Psoas muscle (tissue), 8 donors: ENCODE measurements around the gene CACYBP. TPM values are rescaled to one million over a fixed set of nuclear protein-coding genes. Genes with fewer than 3 reads are reported as not detected.

Experiments
- ATAC-seq, 4 donors: fragments of 200-7000 bp; cut with Tn5 transposase; one replicate each; pipeline ENCODE4 v1.9.1; 2020; ENCODE audit warnings: moderate library complexity in 3 of 4, mild to moderate bottlenecking in 2 of 4
- DNase-seq, 2 donors: peaks; one replicate each; pipeline ENCODE4 v3.0.0-alpha.2; 2020
- H3K27ac ChIP-seq: fragments of 200-600 bp; one replicate; pipeline ENCODE4 v1.8.0; 2022
- H3K27me3 ChIP-seq, 3 donors: fragments of 200-600 bp in 1 of 3; one replicate each; pipeline versions ENCODE4 v1.6.1 to v1.8.0; 2013 to 2022; ENCODE audit warnings: low read length in 2 of 3, mild to moderate bottlenecking in 2 of 3, moderate library complexity in 1 of 3; ENCODE audit not compliant: insufficient read depth in 3 of 3
- H3K36me3 ChIP-seq, 2 donors: fragments of 200-600 bp in 1 of 2; one replicate each; pipeline versions ENCODE4 v1.6.1 to v1.8.0; 2013 to 2022; ENCODE audit warnings: low read depth in 1 of 2, mild to moderate bottlenecking in 1 of 2, moderate library complexity in 1 of 2; ENCODE audit not compliant: insufficient read depth in 1 of 2
- H3K4me1 ChIP-seq: fragments of 200-600 bp; one replicate; pipeline ENCODE4 v1.8.0; 2022
- H3K4me3 ChIP-seq: fragments of 200-600 bp; one replicate; pipeline ENCODE4 v1.8.0; 2022; ENCODE audit warnings: mild to moderate bottlenecking
- H3K9me3 ChIP-seq: fragments of 200-600 bp; one replicate; pipeline ENCODE4 v1.8.0; 2022
- CTCF ChIP-seq: fragments of 200-600 bp; IDR thresholded peaks from one replicate; pipeline ENCODE4 v1.8.0; 2022; ENCODE audit warnings: antibody characterized with exemption
- WGBS, 3 donors: extraction: QIAGEN DNeasy Blood & Tissue Kit; methylation state at CpG; one replicate each; pipeline versions ENCODE4 v1.1.6 to v1.1.7; 2013; 5-methylcytosine and 5-hydroxymethylcytosine counted together
- intact Hi-C, 2 donors: fragments of 100-400 bp; cut with DNase I; formaldehyde crosslinking; loops; one replicate each; pipeline versions ENCODE4 v1.11.0 to v1.14.2; 2022
- long read RNA-seq, 2 donors: library from polyadenylated mRNA; unstranded; transcript quantifications; one replicate each; pipeline ENCODE4 v2.0.0, GENCODE V29; 2021
- polyA plus RNA-seq, 3 donors: library from polyadenylated mRNA; stranded (reverse); fragments of 200-250 nt; gene quantifications; one replicate each; pipeline ENCODE4 v1.2.3, GENCODE V29; 2013
- total RNA-seq, 4 donors: library from RNA; stranded (reverse); fragmentation: NEBNext Ultra II Directional in 2 of 4; extraction: Animal tissue kit (Norgen Biotek cat#: 25700) in 2 of 4; gene quantifications; one replicate each; pipeline versions ENCODE4 v1.2.1 to v1.2.4, GENCODE V29; 2021 to 2023
- donor health status: healthy with polysubstance abuse.
- donor health status: DM: no; HTN: no; CAD: no; lungs with moderate emphysema.
- donor health status: Bipolar disorder and iron deficiency.
- donor health status: healthy.
- donor health status: DM: yes; HTN: yes; CAD: no.
- donor health status: DM: no; HTN: no; CAD: no.
- donor health status: DM: no; HTN: no; CAD: no.
- donor health status: DM: yes; HTN: yes; CAD: no.

The CACYBP gene
- total RNA-seq (100 to 1,000 TPM in 1 of 4 donors, 10 to 100 TPM in 3; 69.4 to 113 (median 77.2) TPM), polyA plus RNA-seq (100 to 1,000 TPM in 2 of 3 donors, 10 to 100 TPM in 1; 94.3 to 260 (median 156) TPM)
- long read RNA-seq, donor 1, transcript CACYBP-201 (6 exons, 2,766 nt), result major isoform, 46 of 51 reads
- long read RNA-seq, donor 1, partial matches to known transcripts, result 0 of 51 reads
- long read RNA-seq, donor 1, other reads (novel, unspliced or antisense), result 3 of 51 reads
- long read RNA-seq, donor 2, transcript CACYBP-201 (6 exons, 2,766 nt), result major isoform, 114 of 123 reads
- long read RNA-seq, donor 2, partial matches to known transcripts, result 2 of 123 reads
- long read RNA-seq, donor 2, other reads (novel, unspliced or antisense), result 4 of 123 reads

GRCh38 chr1:174999936-175000696, at the start of gene CACYBP:
TSS of gene CACYBP (plus strand) at chr1:174999947. CDS start at chr1:175000181, 234 bp downstream.
- Histone ChIP-seq H3K27me3 (no peaks in the 10 kb centered on the region), H3K4me3 (peak within 1 kb of the TSS; percentile 89), H3K9me3 (no peaks in the 10 kb centered on the region), H3K36me3 (peaks cover 0 to 9% of the 10 kb centered on the region in 2 donors), H3K27ac (peak within 1 kb of the TSS; percentile 97), H3K4me1 (peaks cover 28% of the 10 kb centered on the region)
- 0 to 1% (median 0%) methylated on average over 50 to 71 of the region's 71 CpGs for WGBS, 3 donors
- ATAC-seq (peak in 3 of 4 donors; percentile 17 to 28 (median 26)), DNase-seq (peak in 1 of 2 donors; percentile 55)
- no peak for TF ChIP-seq CTCF
- intact Hi-C loops, result loop anchor here in 1 of 2 donors (5.0 kb wide), 1 partner anchor 228 kb away; no protein-coding TSS in a partner anchor

GRCh38 chr1:174953285-174954072, 46.3 kb upstream of the CACYBP start:
- TF ChIP-seq CTCF, result no peak
- no peak for ATAC-seq
- WGBS, 3 donors, result 53 to 58% (median 57%) methylated on average over 11 of the region's 11 CpGs
- no peak for DNase-seq
- H3K4me3 ChIP-seq, result no peak overlapping the region
- no peak overlapping the region for H3K27ac ChIP-seq
- intact Hi-C loops, result no loop called here
- H3K9me3 ChIP-seq, result no peaks in the 10 kb centered on the region
- no peaks in the 10 kb centered on the region for H3K36me3 ChIP-seq
- H3K27me3 ChIP-seq, result no peaks in the 10 kb centered on the region
- no peaks in the 10 kb centered on the region for H3K4me1 ChIP-seq

GRCh38 chr1:174954073-174954460, 45.7 kb upstream of the CACYBP start:
- ATAC-seq, result no peak

More at GRCh38 chr1:174954073-174954460, 45.7 kb upstream of the CACYBP start:
- no peak overlapping the region for H3K27ac ChIP-seq
- H3K4me1 ChIP-seq, result no peaks in the 10 kb centered on the region
- no peaks in the 10 kb centered on the region for H3K27me3 ChIP-seq
- H3K4me3 ChIP-seq, result no peak overlapping the region
- TF ChIP-seq CTCF, result no peak
- intact Hi-C loops, result no loop called here
- no peaks in the 10 kb centered on the region for H3K36me3 ChIP-seq
- DNase-seq, result no peak
- no peaks in the 10 kb centered on the region for H3K9me3 ChIP-seq
